GM12865 (cell line): Measurements from ENCODE around the gene TIE1.

ENCODE experiments used
- DNase-seq: peaks from one replicate; pipeline ENCODE4 v3.0.0; 2010; ENCODE audit warnings: low read depth
- H3K4me3 ChIP-seq: 2 replicates; pipeline ENCODE4 v1.5.1; 2011; ENCODE audit warnings: mild to moderate bottlenecking, low read depth, low read length, control low read depth
- CTCF ChIP-seq: IDR thresholded peaks from 2 replicates; pipeline ENCODE4 v1.5.1; 2011; ENCODE audit warnings: low read length, control low read depth, low read depth, inconsistent platforms; ENCODE audit not compliant: insufficient read depth; ENCODE audit errors: missing control alignments

TIE1 gene

GRCh38 chr1:43292679-43293078, 8.1 kb upstream of the TIE1 start:
- TF ChIP-seq CTCF, result no peak

GRCh38 chr1:43293176-43293575, 7.6 kb upstream of the TIE1 start:
- no peak for TF ChIP-seq CTCF
- no peak overlapping the region for H3K4me3 ChIP-seq
- DNase-seq, result no peak

More at GRCh38 chr1:43292679-43293078, 8.1 kb upstream of the TIE1 start:
- DNase-seq, result no peak
- no peak overlapping the region for H3K4me3 ChIP-seq

GRCh38 chr1:43293896-43294760, 6.7 kb upstream of the TIE1 start:
- no peak for DNase-seq
- no peak overlapping the region for H3K4me3 ChIP-seq
- no peak for TF ChIP-seq CTCF

GRCh38 chr1:43294761-43295160, 6.0 kb upstream of the TIE1 start:
- DNase-seq, result no peak
- TF ChIP-seq CTCF, result no peak
- no peak overlapping the region for H3K4me3 ChIP-seq

- no peak for TF ChIP-seq CTCF
- no peak overlapping the region for H3K4me3 ChIP-seq
- DNase-seq, result no peak
Measured at GRCh38 chr1:43296207-43296606, 4.6 kb upstream of the TIE1 start.

GRCh38 chr1:43298055-43298454, 2.7 kb upstream of the TIE1 start:
- no peak for DNase-seq
- H3K4me3 ChIP-seq, result no peak overlapping the region
- TF ChIP-seq CTCF, result no peak

- no peak for TF ChIP-seq CTCF
- DNase-seq, result no peak
- no peak overlapping the region for H3K4me3 ChIP-seq
Measured at GRCh38 chr1:43299101-43299500, 1.7 kb upstream of the TIE1 start.
